HEK293 (cell line): ENCODE measurements around the gene FGD4.

ENCODE experiments used
- CTCF ChIP-seq: fragments of 450-650 bp; formaldehyde crosslinking; IDR thresholded peaks from 2 replicates; pipeline ENCODE4 v1.5.1; 2016; ENCODE audit warnings: missing biosample characterization, missing genetic modification characterization
- ZNF501 ChIP-seq: fragments of 450-650 bp; formaldehyde crosslinking; IDR thresholded peaks from 2 replicates; pipeline ENCODE4 v1.5.1; 2016; ENCODE audit warnings: missing biosample characterization, missing genetic modification characterization
- TF ChIP-seq, protein P1 (sequence below): fragments of 450-650 bp; formaldehyde crosslinking; IDR thresholded peaks from 2 replicates; pipeline ENCODE4 v1.5.1; 2016; ENCODE audit warnings: missing biosample characterization, missing genetic modification characterization

DNA sequence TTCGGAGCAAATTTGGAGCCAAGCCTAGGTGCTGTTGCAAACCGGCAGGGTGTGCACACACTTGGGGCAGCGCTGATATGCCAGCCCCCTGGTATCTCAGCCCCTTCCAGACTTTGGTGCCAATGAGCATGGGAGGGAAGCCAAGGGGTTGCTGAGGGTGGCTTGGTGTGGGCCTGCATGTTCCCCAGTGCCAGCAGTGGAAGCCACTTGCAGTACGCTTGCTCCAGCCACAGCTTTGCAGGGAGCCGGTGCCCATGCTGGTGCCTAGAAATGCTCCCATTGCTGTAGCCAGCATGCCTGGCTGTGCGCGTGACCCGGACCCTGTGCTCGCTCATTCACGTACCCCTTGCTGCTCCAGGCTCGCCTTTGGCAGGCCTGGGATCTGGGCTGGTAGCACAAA, 212.6 kb downstream of the FGD4 start:
- no peak for TF ChIP-seq CTCF
- no peak for TF ChIP-seq ZNF501 (tag by site-specific recombination)
- TF ChIP-seq, protein P1, sequence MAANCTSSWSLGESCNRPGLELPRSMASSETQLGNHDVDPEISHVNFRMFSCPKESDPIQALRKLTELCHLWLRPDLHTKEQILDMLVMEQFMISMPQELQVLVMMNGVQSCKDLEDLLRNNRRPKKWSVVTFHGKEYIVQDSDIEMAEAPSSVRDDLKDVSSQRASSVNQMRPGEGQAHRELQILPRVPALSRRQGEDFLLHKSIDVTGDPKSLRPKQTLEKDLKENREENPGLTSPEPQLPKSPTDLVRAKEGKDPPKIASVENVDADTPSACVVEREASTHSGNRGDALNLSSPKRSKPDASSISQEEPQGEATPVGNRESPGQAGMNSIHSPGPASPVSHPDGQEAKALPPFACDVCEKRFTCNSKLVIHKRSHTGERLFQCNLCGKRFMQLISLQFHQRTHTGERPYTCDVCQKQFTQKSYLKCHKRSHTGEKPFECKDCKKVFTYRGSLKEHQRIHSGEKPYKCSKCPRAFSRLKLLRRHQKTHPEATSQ (tag by site-specific recombination): no peak
